Heart left ventricle (tissue), 16 donors: ENCODE measurements around the gene SEM1. TPM values are rescaled to one million over a fixed set of nuclear protein-coding genes. Genes with fewer than 3 reads are reported as not detected.

ENCODE experiments used
- ATAC-seq, 4 donors: fragments of 200-7000 bp; cut with Tn5 transposase; one replicate each; pipeline ENCODE4 v1.9.1; 2020 to 2022; ENCODE audit warnings: moderate library complexity in 4 of 4, mild to moderate bottlenecking in 3 of 4, moderate number of reproducible peaks in 1 of 4
- DNase-seq, 5 donors: peaks; one replicate each; pipeline ENCODE4 v3.0.0-alpha.2; 2020
- H3K27ac ChIP-seq, 12 donors: fragments of 200-600 bp; sonication (generic) in 4 of 12; one replicate each; pipeline versions ENCODE4 v1.5.0 to v1.8.0; 2016 to 2022; ENCODE audit warnings: mild to moderate bottlenecking in 2 of 12
- H3K27me3 ChIP-seq, 9 donors: fragments of 200-600 bp; sonication (generic) in 2 of 9; one replicate each; pipeline versions ENCODE4 v1.5.1 to v1.8.0; 2016 to 2022; ENCODE audit warnings: mild to moderate bottlenecking in 3 of 9
- H3K36me3 ChIP-seq, 9 donors: fragments of 200-600 bp; sonication (generic) in 2 of 9; one replicate each; pipeline versions ENCODE4 v1.5.0 to v1.8.0; 2018 to 2022; ENCODE audit warnings: mild to moderate bottlenecking in 2 of 9
- H3K4me1 ChIP-seq, 12 donors: fragments of 200-600 bp; sonication (generic) in 4 of 12; one replicate each; pipeline versions ENCODE4 v1.5.0 to v1.8.0; 2016 to 2022; ENCODE audit warnings: mild to moderate bottlenecking in 3 of 12
- H3K4me3 ChIP-seq, 12 donors: fragments of 200-600 bp; sonication (generic) in 4 of 12; one replicate each; pipeline versions ENCODE4 v1.5.0 to v1.8.0; 2017 to 2022; ENCODE audit warnings: mild to moderate bottlenecking in 9 of 12, moderate library complexity in 4 of 12
- H3K9me3 ChIP-seq, 12 donors: fragments of 200-600 bp; sonication (generic) in 4 of 12; one replicate each; pipeline versions ENCODE4 v1.5.0 to v1.8.0; 2016 to 2022; ENCODE audit warnings: mild to moderate bottlenecking in 1 of 12
- CTCF ChIP-seq, 12 donors: fragments of 200-600 bp; sonication (generic) in 4 of 12; IDR thresholded peaks; one replicate each; pipeline versions ENCODE4 v1.5.0 to v1.8.0; 2018 to 2022; ENCODE audit warnings: antibody characterized with exemption in 12 of 12, mild to moderate bottlenecking in 5 of 12
- POLR2A ChIP-seq, 2 donors: fragments of 450-650 bp; IDR thresholded peaks; one replicate each; pipeline ENCODE4 v1.6.1; 2017; ENCODE audit warnings: antibody characterized with exemption in 2 of 2, mild to moderate bottlenecking in 2 of 2, moderate library complexity in 2 of 2
- WGBS, 4 donors: extraction: QIAGEN DNeasy Blood & Tissue Kit in 2 of 4; methylation state at CpG; one replicate each; pipeline versions ENCODE4 v1.1.5 to v1.1.7; 2013 to 2018; 5-methylcytosine and 5-hydroxymethylcytosine counted together
- intact Hi-C, 10 donors: fragments of 100-400 bp; cut with DNase I; formaldehyde crosslinking; loops; one replicate each; pipeline versions ENCODE4 v1.11.1 to v1.14.2; 2022
- polyA plus RNA-seq, 2 donors: library from polyadenylated mRNA; stranded (reverse); fragments of 200-250 nt; gene quantifications; one replicate each; pipeline ENCODE4 v1.2.3, GENCODE V29; 2013
- total RNA-seq, 9 donors: library from RNA; depleted of rRNA in 2 of 9; stranded (reverse); fragments of >200 nt in 2 of 9; fragmentation: NEBNext Ultra II Directional in 3 of 9; extraction: Animal tissue kit (Norgen Biotek cat#: 25700) in 3 of 9; gene quantifications; one replicate each; pipeline versions ENCODE4 v1.1.0 to v1.2.4, GENCODE V29; 2016 to 2023
- donor health status: ischemic (EF 13 %, LVEDD 7.1; RV severe dilation, severe dysfunction).
- donor health status: healthy with polysubstance abuse.
- donor health status: DM: no; HTN: yes; CAD: no.
- donor health status: DM: no; HTN: no; CAD: no.
- donor health status: ischemic (EF 25% LVEDD 6.9; RV normal size, moderate dysfunction).
- donor health status: ischemic (EF 25% LVEDD 5.7; RV mildly dilated, moderate dysfunction).
- donor health status: healthy.
- donor health status: DM: yes; HTN: yes; CAD: no.
- donor health status: ischemic (EF 35%, LVEDD 5.7; RV mildly dilated, moderate dysfunction).
- donor health status: nonischemic (EF 11% LVEDD 7.7; RV severe dilation, severe dysfunction).
- donor health status: DM: yes; HTN: yes; CAD: no.
- donor health status: PGD.
- donor health status: ischemic (EF 29% LVEDD 5.4; RV normal size, mild dysfunction).
- donor health status: nonischemic (EF 23%, LVEDD 6.1; RV moderate dilation, normal function).

The SEM1 gene
- total and polyA plus RNA-seq, 11 donors: 25.5 to 157 (median 44.1) TPM

GRCh38 chr7:96640054-96640453 lies 69.6 kb downstream of the SEM1 start:
- DNase-seq (no peak), ATAC-seq (no peak)
- WGBS, 4 donors: 91 to 98% (median 93%) methylated on average over 2 of the region's 2 CpGs
- Histone ChIP-seq H3K4me1 (peaks cover 0 to 6% (median 0%) of the 10 kb centered on the region in 12 donors), H3K4me3 (no peak overlapping the region), H3K27ac (no peak overlapping the region), H3K9me3 (peaks cover 0 to 3% (median 0%) of the 10 kb centered on the region in 12 donors), H3K27me3 (no peaks in the 10 kb centered on the region), H3K36me3 (no peaks in the 10 kb centered on the region)
- intact Hi-C loops: loop anchor here in 1 of 10 donors (10.0 kb wide), 1 partner anchor 55 kb away; no protein-coding TSS in a partner anchor
- TF ChIP-seq CTCF (IDR thresholded peaks at IDR 0.05) (no peak), POLR2A (IDR thresholded peaks at IDR 0.05) (no peak)
